HS-27A (cell line): ENCODE measurements around the gene C4BPA.

ENCODE experiments used
- DNase-seq: peaks from one replicate; pipeline ENCODE4 v3.0.0-alpha.2; 2012; ENCODE audit warnings: low read depth, missing footprints

C4BPA gene

GRCh38 chr1:207077470-207078377 is 26.3 kb upstream of the C4BPA start:
- DNase-seq, result peak; percentile 41

DNA sequence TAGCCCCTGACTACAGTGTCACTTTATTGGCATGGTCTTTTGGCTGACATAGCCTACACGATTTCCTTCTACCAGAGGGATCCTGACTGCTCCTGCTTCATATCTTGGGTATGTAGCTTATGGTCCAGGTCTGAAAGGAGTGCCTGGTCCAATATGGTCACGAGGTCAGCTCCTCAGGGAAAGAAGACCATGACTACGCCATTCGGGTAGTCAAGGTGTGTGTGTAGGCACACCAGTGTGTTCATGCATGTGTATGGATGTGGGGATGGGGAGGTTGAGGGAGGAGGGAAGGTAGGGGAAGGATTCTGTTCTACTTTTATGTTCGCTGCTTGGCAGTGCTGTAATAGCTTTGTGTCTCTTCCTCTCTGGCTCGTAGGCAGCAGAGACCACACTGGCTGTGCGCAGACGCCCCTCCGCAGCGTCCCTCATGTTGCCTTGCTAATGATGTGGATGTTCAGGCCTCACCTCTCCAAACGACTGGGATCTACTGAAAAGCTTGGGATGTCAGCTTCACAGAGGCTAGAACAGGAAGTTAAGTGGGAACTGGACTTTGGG is 25.4 kb upstream of the C4BPA start:
- no peak for DNase-seq

DNA sequence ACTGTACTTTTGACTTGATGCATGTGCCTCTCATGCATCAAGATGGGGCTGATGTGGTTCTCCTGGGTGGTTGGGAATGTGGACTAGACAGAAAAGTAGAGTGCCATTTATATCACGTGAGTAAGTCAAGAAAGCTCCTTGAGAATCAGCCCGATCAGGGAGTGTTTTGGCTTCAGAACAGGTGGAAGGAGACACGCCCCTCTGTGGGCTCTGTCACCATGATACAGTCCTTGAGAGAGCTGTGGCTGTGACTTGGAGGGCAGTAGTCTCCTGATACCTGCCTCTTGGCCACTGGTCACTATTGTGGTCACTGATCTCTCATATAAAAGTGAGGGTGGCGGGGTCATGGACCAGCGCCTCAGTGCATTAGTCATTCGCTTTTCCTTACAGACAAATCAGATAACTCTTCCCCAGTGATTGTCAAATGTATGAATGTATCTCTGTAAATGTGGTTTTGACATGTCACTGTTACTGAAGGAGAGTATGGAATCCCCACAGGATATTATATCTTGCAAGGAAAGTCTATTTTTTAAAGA is 24.3 kb upstream of the C4BPA start:
- no peak for DNase-seq

DNA sequence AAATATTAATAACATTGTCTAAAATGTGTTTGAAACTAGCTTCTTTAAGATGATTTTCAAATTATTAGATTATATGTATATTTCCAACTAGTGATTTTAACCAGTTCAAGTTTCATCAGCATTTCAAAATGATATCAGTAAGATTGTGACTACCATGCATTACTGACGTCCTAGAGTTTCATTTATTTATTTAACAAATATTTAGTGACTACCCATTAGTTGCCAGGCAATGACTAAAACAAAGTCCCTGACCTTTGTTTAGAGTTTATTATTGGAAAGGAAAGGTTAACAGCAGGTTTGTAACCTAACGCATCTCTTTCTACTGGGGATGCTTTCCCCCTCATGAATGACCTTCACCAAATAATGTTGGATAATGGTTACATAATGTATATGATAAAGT is 22.9 kb upstream of the C4BPA start:
- DNase-seq, result no peak

GRCh38 chr1:207081806-207082205 is 22.2 kb upstream of the C4BPA start:
- no peak for DNase-seq

GRCh38 chr1:207084232-207084631 is 19.8 kb upstream of the C4BPA start:
- DNase-seq, result no peak

DNA sequence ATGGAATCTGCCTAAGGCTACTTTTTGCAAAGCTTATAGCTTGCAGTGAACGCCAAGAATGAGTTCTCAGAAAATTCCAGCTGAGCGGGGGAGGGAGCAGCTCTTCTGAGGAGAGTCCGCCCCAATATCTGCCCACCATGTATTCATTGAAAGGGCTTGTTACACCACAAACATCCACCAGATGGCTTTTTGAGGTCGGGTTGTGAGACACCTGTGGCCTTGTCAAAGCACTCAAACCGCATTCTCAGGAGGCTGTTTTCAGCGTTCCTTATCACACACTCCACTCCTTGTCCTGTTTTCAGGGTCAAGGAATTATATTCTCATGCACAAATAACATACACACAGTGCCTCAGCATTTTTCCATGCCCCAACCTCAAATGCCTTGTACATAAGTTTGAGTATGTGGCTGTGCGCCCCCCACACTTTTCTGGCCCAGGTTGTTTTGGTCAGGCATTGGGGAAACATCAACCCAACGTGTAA is 19.3 kb upstream of the C4BPA start:
- DNase-seq, result no peak

DNA sequence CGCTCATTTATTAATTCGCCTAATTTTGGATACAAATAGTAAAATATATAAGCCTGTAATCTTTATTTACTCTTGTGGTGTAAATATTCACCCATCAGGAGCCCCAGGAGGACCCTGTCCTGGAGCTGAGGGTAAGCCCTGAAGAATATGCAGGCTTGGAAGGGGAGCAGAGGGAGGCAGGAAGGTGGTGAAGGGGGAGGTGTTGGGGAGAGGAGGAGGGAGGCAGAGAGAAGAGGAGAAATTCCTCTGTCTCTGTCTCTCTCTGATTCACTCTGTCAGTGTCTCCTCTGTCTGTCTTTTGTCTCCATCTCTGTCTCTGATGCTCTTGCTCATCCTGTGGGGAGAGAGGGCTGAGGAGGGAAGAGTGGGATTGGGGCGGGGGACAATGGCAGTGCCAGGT is 18.1 kb upstream of the C4BPA start:
- no peak for DNase-seq

DNA sequence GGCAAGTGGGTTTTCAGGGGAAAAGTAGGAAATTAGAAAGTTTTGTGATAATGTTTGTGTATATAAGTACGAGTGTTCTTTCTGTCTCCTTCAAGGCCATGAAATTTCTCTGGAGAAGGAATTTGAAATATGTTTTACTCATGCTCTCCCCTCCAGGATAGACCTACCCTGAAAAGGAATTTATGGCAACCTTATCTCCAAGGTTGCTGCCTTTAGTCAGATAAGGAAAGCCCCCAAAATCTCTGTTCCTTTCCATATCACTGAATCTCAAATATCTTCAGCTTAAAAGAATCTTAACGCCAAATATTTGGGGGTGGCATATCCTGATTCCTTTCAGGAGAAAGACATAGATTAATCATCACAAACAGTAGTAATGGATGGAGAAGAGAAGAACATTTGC is 15.9 kb upstream of the C4BPA start:
- peak; percentile 65 for DNase-seq

DNA sequence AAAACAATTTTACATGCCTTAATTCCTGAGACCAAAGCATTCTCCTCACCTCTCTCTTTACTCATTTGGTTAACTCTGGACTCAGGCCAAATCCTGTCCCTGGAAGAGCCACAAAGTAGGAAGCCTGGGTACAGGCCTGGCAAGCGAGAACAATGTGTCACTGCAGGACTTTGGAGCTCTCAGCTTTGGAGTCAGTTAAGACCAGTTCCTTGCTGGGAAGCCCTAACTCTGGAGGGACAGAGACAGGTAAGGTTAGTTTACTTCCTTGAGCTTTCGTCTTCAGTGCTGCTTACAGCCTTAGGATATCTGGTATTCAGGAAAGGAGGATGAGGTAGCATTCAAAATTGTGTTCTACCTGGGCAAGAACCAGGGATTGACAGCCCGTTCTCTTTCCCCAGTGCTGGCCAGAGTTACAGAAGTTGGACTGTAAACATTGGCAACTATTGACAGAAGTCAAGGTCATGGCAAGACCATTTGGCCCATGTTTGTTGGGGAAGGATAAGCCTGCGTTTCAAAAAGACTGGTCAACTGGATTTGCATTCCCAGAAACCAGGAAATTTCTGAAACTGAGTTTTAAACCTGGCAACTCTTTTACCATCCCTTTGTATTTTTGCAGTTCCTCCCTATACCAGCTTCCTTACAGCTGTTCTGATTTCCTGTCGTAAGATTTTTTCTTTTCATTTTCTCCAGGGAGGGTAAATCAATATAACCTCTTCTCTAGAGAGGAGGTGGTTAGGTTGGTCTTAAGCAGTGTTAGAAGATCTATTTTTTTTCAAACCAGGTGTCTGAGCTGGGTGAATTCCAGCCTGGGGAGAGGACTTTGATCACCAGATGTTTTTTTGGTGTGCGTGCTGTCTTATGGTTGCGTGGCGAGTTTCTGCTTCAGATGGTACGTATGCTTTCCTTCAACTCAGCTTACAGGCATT is 15.1 kb upstream of the C4BPA start, which contains the start of gene C4BPB:
TSS of gene C4BPB (plus strand) at position 160 of the 926 bp plus-strand sequence. CDS start at position 832, 672 bp downstream.
- peak; percentile 60 for DNase-seq

GRCh38 chr1:207089627-207090355 is 14.2 kb upstream of the C4BPA start:
- DNase-seq, result no peak

GRCh38 chr1:207091200-207091908 is 12.7 kb upstream of the C4BPA start:
- no peak for DNase-seq

- DNase-seq, result no peak
These were observed 10.1 kb upstream of the C4BPA start for GRCh38 chr1:207093944-207094343.

- DNase-seq, result no peak
These were observed 6.1 kb upstream of the C4BPA start for GRCh38 chr1:207097871-207098324.

GRCh38 chr1:207101720-207102119 is 2.3 kb upstream of the C4BPA start:
- no peak for DNase-seq

DNA sequence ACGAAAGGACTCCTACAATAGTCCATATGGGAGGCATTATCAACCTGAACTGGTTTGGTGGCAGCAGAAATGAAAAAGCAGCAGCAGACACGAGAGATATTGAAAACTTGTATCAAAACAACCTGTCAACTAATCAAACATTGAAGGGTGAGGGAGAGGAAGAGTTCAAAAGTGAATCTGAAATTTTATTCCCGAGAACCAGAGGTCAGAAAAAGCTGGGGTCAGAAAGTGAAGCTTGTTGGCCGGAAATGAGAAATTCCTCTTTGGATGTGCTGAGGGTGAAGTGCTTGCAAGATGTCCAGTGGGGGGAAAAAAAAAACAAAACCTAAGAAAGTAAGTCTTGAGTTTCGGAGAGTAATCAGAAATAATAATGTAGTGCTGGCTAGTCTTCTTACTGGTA is 1.9 kb upstream of the C4BPA start:
- no peak for DNase-seq

DNA sequence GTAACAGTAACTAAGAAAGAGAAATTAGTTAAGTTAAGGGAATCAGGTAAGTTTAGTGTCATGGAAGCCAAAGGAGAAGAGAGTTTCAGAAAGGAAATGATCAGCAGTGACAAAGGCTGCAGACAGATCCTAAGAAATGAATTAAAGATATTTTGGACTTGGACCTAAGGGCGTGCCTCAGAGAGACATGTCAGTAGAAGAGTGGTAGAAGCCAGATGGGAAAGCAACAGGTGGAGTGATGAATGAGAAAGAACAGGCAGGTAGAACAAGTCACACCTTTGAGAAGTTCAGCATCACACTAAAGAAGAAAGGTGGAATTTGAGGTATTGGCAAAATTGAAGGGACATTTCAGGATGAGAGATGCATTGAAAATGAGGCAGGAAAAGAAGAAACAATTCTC is 1.4 kb upstream of the C4BPA start:
- DNase-seq, result no peak

- no peak for DNase-seq
These were observed 5.0 kb downstream of the C4BPA start for GRCh38 chr1:207109004-207109403.

- DNase-seq, result no peak
These were observed 8.7 kb downstream of the C4BPA start for GRCh38 chr1:207112616-207113296.

DNA sequence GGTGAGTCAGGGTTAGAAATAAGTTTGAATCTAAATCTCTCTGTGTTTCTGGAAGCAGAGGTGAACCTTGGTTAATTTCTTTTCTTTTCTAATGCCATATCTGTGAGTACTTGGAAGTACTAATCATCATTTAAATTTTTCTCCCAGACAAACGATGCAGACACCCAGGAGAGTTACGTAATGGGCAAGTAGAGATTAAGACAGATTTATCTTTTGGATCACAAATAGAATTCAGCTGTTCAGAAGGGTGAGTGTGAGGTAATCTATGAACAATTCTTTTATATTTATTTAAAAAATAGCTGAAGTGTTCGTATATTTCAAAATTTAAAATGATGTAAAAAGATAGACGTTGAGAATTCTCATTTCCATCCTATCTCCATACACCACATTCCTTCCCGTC is 11.2 kb downstream of the C4BPA start:
- no peak for DNase-seq
